Liver (tissue), 9 donors: ENCODE measurements around the gene SP140L. TPM values are rescaled to one million over a fixed set of nuclear protein-coding genes. Genes with fewer than 3 reads are reported as not detected.
"Not testable (repeated sequence)": the region's sequence is repeated elsewhere in the genome, so short reads cannot be mapped to it uniquely, and the experiment has no call there.

Source experiments
- DNase-seq: peaks from one replicate; pipeline ENCODE4 v3.0.0-alpha.2; 2017; ENCODE audit warnings: low spot score
- H3K27ac ChIP-seq, 2 donors: one replicate each; pipeline ENCODE4 v1.7.0; 2013; ENCODE audit warnings: inconsistent platforms in 2 of 2, low read length in 2 of 2, control low read depth in 1 of 2, low read depth in 1 of 2, mild to moderate bottlenecking in 1 of 2
- H3K27me3 ChIP-seq, 4 donors: one replicate each; pipeline versions ENCODE4 v1.6.1 to v1.7.0; 2013; ENCODE audit warnings: low read length in 3 of 4, inconsistent platforms in 1 of 4, mild to moderate bottlenecking in 1 of 4, moderate library complexity in 1 of 4; ENCODE audit not compliant: control insufficient read depth in 4 of 4, insufficient read depth in 4 of 4
- H3K36me3 ChIP-seq, 4 donors: one replicate each; pipeline versions ENCODE4 v1.6.1 to v1.7.0; 2013; ENCODE audit warnings: low read length in 3 of 4, mild to moderate bottlenecking in 3 of 4, low read depth in 1 of 4, moderate library complexity in 1 of 4; ENCODE audit not compliant: control insufficient read depth in 4 of 4, insufficient read depth in 3 of 4
- H3K4me1 ChIP-seq, 4 donors: one replicate each; pipeline versions ENCODE4 v1.6.1 to v1.7.0; 2013; ENCODE audit warnings: low read length in 3 of 4, mild to moderate bottlenecking in 3 of 4, moderate library complexity in 1 of 4; ENCODE audit not compliant: control insufficient read depth in 4 of 4, insufficient read depth in 4 of 4
- H3K4me3 ChIP-seq, 3 donors: one replicate each; pipeline versions ENCODE4 v1.6.1 to v1.7.0; 2013; ENCODE audit warnings: low read length in 3 of 3, control low read depth in 1 of 3, low read depth in 1 of 3, mild to moderate bottlenecking in 1 of 3
- H3K9ac ChIP-seq, 2 donors: one replicate each; pipeline ENCODE4 v1.7.0; 2013; ENCODE audit warnings: low read length in 2 of 2, mild to moderate bottlenecking in 2 of 2, moderate library complexity in 2 of 2, control low read depth in 1 of 2, low read depth in 1 of 2
- H3K9me3 ChIP-seq, 4 donors: one replicate each; pipeline versions ENCODE4 v1.6.1 to v1.7.0; 2013; ENCODE audit warnings: low read length in 3 of 4; ENCODE audit not compliant: control insufficient read depth in 4 of 4
- NR2F2 ChIP-seq: IDR thresholded peaks from 2 replicates; pipeline ENCODE4 v1.6.1; 2016; ENCODE audit warnings: antibody characterized with exemption
- SP1 ChIP-seq: IDR thresholded peaks from 2 replicates; pipeline ENCODE4 v1.6.1; 2018; ENCODE audit warnings: antibody characterized with exemption, mild to moderate bottlenecking
- WGBS: extraction: QIAGEN DNeasy Blood & Tissue Kit; methylation state at CpG from one replicate; pipeline ENCODE4 v1.1.7; 2013; 5-methylcytosine and 5-hydroxymethylcytosine counted together
- polyA plus RNA-seq, 2 donors: library from polyadenylated mRNA; stranded (reverse) in 1 of 2; unstranded in 1 of 2; fragments of 200-250 nt in 1 of 2; fragments of >200 nt in 1 of 2; fragmentation: Nextera tagmentation in 1 of 2; extraction: Ambion mirVana in 1 of 2; gene quantifications; one replicate each; pipeline versions ENCODE4 v1.2.1 to v1.2.3, GENCODE V29; 2013 to 2015
- total RNA-seq, 2 donors: library from RNA; depleted of rRNA; stranded (reverse); fragments of >200 nt; gene quantifications; one replicate each; pipeline ENCODE4 v1.2.3, GENCODE V29; 2014
- TF ChIP-seq, protein P1 (sequence below): IDR thresholded peaks from 2 replicates; pipeline ENCODE4 v1.6.1; 2016; ENCODE audit warnings: antibody characterized with exemption, mild to moderate bottlenecking
- TF ChIP-seq, protein P2 (sequence below): IDR thresholded peaks from 2 replicates; pipeline ENCODE4 v1.6.1; 2016; ENCODE audit warnings: antibody characterized with exemption
- TF ChIP-seq, protein P3 (sequence below): fragments of 150-350 bp; IDR thresholded peaks from 2 replicates; pipeline ENCODE4 v1.5.1; 2017; ENCODE audit warnings: improper control_type of control experiment, low read depth, low read length; ENCODE audit not compliant: missing input control
- donor health status: healthy.
- donor health status: healthy.
- donor health status: healthy.
- donor health status: healthy.
- donor health status: healthy.

Gene SP140L
- total and polyA plus RNA-seq, 4 donors, result 3.1 to 21.5 (median 6.6) TPM

DNA sequence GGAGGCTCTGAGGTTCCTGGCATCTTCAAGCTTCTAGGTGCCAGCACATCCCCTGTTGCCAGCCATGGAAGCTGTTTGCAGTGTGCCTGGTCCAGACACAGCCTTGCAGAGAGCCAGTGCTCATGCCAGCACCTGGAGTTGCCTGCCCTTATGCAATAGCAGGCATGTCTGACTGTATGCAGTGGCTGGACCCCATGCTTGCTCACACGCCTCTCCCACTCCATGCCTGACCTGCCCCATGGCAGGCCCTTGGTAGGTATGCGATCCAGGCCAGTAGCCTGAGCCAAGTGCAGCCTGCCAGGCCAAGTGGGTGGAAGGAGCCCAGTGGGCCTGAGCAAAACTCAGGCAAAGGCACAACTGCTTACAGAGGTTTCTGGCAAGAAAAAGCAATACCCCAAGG is 19.5 kb upstream of the SP140L start (continued):
- TF ChIP-seq, protein P1, sequence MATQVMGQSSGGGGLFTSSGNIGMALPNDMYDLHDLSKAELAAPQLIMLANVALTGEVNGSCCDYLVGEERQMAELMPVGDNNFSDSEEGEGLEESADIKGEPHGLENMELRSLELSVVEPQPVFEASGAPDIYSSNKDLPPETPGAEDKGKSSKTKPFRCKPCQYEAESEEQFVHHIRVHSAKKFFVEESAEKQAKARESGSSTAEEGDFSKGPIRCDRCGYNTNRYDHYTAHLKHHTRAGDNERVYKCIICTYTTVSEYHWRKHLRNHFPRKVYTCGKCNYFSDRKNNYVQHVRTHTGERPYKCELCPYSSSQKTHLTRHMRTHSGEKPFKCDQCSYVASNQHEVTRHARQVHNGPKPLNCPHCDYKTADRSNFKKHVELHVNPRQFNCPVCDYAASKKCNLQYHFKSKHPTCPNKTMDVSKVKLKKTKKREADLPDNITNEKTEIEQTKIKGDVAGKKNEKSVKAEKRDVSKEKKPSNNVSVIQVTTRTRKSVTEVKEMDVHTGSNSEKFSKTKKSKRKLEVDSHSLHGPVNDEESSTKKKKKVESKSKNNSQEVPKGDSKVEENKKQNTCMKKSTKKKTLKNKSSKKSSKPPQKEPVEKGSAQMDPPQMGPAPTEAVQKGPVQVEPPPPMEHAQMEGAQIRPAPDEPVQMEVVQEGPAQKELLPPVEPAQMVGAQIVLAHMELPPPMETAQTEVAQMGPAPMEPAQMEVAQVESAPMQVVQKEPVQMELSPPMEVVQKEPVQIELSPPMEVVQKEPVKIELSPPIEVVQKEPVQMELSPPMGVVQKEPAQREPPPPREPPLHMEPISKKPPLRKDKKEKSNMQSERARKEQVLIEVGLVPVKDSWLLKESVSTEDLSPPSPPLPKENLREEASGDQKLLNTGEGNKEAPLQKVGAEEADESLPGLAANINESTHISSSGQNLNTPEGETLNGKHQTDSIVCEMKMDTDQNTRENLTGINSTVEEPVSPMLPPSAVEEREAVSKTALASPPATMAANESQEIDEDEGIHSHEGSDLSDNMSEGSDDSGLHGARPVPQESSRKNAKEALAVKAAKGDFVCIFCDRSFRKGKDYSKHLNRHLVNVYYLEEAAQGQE, result no peak
- TF ChIP-seq NR2F2, result no peak

DNA sequence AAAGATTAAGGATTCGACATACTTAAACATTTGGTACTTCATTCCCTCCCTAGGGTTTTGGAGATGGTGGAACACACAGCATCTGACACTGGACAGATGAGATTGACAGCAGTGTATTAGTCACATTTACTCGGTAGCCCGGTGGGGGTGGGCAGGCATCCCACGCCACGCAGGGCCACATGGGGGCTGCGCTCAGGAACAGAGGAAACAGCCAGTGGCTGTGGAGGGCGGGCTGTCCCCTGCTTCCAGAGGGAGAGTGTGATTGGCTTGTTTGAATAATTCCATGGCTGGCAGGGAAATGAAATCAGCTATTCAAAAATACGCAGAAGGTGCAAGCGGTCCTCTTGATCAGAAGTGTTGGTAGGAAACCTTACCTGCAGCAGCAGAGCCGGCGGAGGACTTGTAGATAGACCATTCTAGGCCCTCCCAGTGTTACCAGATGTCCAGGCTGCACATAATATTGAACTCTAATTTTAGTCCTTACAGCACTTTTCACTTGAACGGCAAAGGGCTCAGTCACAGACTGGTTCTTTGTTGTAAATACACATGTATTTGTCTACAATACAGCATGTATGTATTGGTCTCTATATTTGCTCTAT is 18.5 kb upstream of the SP140L start:
- 94% methylated on average over 12 of the region's 12 CpGs for WGBS

DNA sequence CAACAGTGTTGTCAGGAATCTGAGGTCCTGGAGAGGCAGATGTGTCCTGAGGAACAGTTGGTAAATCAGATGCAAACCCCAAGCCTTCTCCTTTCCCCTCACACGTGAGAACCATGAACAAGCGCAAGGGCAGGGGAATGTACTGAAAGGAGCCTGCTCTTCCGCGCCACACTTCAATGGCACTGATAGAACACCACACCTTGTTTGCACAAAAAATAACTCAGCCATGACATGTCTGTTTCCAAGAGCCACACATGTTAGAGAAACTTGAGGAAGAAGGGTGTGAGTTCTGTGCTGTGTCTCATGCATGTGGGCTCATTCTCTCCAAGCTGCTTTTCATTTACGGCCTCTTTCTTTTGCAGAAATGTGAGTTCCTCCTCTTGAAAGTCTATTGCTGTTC is 16.2 kb upstream of the SP140L start:
- H3K4me3 ChIP-seq, H3K9ac ChIP-seq, DNase-seq, H3K27ac ChIP-seq, H3K27me3 ChIP-seq, H3K9me3 ChIP-seq, H3K4me1 ChIP-seq, H3K36me3 ChIP-seq: not testable (repeated sequence)
- 93% methylated on average over 1 of the region's 5 CpGs for WGBS

More for the DNA sequence above, 18.5 kb upstream of the SP140L start:
- H3K4me1 ChIP-seq, result no peaks in the 10 kb centered on the region
- no peak for TF ChIP-seq NR2F2
- TF ChIP-seq, protein P2, sequence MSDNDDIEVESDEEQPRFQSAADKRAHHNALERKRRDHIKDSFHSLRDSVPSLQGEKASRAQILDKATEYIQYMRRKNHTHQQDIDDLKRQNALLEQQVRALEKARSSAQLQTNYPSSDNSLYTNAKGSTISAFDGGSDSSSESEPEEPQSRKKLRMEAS, result no peak
- TF ChIP-seq, protein P3, sequence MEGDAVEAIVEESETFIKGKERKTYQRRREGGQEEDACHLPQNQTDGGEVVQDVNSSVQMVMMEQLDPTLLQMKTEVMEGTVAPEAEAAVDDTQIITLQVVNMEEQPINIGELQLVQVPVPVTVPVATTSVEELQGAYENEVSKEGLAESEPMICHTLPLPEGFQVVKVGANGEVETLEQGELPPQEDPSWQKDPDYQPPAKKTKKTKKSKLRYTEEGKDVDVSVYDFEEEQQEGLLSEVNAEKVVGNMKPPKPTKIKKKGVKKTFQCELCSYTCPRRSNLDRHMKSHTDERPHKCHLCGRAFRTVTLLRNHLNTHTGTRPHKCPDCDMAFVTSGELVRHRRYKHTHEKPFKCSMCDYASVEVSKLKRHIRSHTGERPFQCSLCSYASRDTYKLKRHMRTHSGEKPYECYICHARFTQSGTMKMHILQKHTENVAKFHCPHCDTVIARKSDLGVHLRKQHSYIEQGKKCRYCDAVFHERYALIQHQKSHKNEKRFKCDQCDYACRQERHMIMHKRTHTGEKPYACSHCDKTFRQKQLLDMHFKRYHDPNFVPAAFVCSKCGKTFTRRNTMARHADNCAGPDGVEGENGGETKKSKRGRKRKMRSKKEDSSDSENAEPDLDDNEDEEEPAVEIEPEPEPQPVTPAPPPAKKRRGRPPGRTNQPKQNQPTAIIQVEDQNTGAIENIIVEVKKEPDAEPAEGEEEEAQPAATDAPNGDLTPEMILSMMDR, result no peak
- no peak for TF ChIP-seq SP1
- no peaks in the 10 kb centered on the region for H3K9me3 ChIP-seq
- no peak overlapping the region for H3K9ac ChIP-seq
- no peak for DNase-seq
- H3K36me3 ChIP-seq, result no peaks in the 10 kb centered on the region
- no peaks in the 10 kb centered on the region for H3K27me3 ChIP-seq
- H3K4me3 ChIP-seq, result no peak overlapping the region
- no peak overlapping the region for H3K27ac ChIP-seq

DNA sequence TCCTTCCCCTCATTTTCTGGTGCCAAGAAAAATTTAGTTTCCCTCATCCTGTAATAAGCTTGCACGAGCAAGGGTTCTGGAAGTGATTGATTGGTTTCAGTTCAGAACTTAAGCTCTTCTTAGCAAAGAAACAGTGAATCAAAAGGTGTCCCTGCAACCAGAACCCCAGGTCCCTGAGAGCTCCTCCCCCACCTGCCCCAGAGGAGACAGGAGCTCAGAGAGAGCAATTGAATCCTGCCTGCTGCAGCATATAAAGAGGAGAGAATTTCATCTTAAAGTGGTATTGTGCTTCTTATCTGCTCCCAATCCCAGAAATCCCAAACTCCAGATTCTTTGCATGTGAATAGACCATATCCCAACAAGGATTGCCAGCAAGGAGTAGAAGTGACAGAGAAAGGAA is 15.4 kb upstream of the SP140L start:
- 83% methylated on average over 1 of the region's 1 CpG for WGBS
- H3K27me3 ChIP-seq, H3K27ac ChIP-seq, H3K4me1 ChIP-seq, H3K9ac ChIP-seq, H3K4me3 ChIP-seq, H3K9me3 ChIP-seq, DNase-seq, H3K36me3 ChIP-seq: not testable (repeated sequence)
